D341Med (cell line): ENCODE results near the gene CTU2.

Source experiments
- DNase-seq: peaks from one replicate; pipeline ENCODE4 v3.0.0; 2012; ENCODE audit warnings: low spot score

The CTU2 gene

DNA sequence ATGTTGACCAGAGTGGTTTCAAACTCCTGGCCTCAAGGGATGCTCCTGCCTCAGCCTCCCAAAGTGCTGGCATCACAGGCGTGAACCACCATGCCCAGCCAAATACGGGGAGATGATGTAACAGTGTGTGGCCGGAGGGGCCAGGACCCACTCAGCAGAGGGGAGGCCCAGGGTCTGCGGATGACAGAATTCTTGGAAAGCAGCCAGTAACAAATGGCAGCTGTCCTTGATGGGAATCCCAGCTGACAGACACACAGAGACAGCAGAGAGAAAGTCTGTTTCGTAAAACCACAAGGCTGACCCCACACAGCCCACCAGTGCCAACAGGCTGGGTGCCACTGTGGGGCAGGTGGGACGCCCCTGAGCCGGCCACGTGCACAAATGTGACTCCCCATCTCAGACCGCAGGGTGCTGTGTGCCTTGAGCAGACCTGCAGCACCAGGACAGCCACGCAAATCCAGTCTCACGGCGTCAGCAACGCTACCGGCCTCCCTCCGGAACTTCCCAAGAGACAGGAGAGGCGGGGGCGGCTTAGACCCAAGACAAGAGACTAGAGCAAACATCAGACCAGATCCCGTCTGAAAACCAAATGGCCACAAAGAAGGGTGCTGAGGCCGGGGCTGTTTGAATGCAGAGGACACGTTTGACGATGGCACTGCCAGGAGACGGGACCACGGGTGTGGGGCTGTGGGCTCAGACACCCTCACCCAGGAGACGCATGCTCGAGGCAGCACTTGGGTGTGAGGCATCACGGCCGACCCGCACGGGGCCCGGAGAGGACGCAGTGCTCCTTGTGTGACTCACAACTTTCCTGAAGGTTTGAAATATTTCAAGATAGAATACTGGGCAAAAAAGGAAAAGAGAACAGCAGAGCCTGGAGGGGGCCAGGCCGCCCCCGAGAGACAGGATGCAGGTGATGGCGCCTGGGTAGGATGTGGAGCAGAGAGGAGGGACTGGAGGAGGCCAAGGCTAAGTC is 24.6 kb downstream of the CTU2 start:
- DNase-seq, result no peak

DNA sequence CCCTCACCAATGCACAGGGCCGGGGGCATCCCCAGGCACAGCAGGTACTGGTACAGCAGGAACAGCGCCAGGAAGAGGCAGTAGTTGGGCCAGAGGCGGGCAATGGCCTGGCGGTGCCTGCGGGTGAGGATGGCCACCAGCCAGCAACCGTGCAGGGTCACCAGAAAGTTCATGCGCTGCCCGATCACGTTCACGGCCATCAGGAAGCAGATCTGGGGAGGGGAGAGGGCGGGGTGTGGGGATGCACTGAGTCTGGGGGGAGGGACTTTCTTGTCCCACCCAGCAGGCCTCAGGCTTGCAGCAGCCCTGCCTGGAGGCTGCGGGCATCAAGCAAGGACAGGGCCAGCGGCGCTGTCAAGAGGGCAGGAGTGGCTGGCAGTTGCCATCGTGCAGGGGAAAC is 25.4 kb downstream of the CTU2 start:
- DNase-seq, result peak; percentile 87

DNA sequence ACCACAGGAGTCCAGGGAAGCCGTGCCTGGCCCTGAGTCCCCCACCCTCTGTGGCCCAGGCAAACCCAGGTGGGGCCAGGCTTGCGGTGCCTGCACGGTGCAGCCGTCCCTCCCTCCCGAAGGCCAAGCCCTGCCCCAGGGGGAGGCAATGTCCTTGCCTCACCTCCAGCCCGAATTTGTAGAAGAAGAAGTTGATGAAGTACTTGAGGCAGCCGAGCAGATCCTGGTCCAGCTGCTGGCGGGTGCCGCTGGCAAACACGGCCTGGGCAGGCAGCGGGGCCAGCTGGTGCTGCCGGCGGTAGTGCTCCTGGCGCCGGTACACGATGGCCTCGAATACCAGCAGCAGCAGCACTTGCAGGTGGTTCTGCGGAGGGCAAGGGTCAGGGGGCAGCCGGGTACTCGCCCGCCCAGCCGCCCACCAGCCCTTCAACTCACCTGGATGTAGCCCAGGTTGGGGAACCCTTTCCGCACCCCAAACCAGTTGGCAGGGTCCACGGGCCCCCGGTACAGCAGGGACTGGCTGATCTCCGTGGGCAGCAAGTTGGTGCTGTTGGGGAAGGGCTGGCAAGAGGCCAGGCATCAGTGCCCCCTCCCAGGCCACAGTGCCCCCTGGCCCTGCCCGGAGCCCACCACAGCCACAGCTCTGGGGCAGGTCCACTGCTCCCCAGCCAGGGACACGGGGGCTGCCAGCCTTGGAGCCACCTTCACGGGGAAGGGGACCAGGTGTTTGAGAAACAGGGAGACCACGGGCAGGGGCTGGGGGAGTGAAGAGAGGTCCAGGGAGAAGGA is 26.1 kb downstream of the CTU2 start:
- no peak for DNase-seq

DNA sequence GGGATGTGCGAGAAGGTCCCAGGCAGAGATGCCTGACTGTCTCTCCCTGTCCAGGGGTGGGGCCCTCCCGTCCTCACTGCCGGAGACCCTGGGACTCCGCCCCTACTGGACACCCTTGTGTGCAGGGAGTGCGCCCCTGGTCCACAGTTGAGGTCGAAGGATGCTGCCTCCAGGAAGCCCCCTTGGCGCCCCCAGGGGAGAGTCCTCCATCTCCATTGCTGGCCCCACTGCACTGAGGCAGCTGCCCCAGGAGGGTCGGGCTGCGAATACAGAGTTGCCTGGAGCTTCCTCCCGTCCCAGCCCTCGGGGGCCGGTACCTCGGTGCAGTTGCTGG is 26.6 kb downstream of the CTU2 start:
- no peak for DNase-seq

DNA sequence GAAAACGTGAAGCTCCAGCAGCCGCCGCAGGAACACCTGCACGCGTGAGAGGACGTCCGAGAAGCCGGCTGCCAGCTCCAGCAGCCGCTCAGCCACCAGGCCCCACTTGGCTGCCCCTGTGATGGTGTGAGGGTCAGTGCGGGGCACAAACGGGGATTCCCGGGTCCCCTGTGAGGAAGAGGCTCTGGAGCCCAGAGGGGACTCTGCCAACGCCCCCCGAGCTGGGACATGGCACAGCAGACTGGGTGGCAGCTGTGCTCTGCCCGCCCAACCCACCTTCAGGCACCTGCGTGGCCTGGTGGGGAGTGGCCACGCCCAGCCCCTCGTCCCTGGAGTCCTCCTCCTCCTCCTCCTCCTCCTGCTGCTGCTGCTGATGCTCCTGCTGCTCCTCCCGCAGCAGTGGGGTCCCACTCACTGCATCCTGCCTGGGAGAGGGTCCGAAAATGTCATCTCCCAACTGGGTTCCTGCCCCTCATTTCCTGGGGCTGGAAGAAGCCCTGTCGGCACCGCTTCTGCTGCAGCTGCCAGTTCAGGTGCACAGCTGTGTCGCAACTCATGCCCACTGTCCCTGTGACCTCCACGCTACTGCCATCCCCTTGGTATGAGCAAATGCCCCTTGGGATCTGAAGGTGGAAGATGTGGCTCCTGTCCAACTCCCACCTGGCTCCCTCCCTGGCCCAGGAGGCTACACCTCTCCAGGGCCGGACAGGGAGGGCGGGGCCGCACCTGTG is 27.5 kb downstream of the CTU2 start:
- no peak for DNase-seq

DNA sequence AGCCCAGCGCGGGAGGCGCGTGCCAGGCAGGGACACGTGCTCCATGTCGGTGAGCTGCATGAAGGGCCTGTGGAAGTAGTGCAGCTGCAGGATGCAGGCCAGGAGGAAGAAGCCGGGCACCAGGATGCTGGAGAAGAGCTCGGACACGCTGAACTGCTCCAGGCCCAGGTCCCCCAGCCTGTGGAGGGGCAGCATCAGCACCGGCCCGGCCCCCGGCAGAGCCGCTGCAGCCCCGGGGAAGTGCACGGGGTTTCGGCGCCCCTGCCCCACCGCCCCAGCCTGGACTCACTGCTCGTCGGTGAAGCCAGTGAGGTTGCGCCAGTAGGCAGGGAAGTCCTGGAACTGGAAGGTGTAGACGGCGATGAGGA is 28.0 kb downstream of the CTU2 start:
- no peak for DNase-seq

DNA sequence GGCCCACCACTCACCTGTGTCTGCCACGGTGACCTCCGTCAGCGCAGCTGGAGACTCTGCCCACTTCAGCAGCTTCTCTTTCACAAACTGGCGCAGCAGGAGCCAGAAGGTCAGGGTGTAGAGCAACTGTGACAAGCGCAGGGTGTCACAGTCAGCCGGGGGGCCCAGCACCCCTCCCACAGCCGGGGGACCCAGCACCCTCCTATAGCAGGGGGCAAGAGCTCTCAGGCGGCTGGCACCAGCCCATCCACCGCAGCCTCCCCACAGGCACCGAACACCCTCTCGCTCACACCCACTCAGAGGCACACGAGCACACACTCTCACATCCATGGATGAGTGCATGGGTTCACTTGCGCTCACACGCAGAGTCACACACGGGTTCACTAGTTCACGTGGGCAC is 28.8 kb downstream of the CTU2 start:
- DNase-seq, result no peak

DNA sequence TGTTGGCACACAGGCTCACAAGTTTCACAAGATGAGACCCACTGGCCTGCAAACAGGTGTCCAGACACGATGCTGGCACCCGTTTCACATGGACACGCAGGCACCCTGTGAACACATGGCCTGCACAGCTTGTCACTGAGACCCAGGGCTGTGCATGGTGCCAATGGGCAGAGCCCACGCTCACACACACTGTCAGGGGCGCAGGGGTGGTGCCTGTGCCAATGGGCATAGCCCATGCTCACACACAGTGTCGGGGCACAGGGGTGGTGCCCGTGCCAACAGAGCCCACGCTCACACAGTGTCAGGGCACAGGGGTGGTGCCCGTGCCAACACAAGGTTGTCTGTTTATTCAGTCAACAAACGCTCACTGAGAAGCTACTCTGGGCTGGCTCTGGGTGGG is 29.3 kb downstream of the CTU2 start:
- DNase-seq, result no peak

DNA sequence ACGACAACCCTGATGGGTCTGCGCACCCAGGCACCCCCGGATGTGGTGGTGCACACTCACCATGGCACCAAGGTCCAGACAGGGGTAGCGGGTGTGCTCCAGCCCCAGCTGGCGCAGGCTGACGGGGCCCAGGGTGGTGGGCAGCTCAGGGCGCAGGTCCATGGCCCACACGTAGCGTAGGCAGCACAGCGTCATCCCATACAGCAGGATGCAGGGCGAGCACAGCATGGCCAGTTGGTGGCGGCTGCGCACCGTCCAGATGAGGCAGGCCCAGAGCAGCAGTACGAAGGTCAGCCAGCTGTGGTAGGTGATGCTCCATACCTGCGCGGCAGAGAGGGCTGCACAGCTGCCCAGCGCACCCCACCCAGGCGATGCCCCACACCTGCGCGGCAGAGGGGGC is 29.8 kb downstream of the CTU2 start:
- DNase-seq, result no peak

DNA sequence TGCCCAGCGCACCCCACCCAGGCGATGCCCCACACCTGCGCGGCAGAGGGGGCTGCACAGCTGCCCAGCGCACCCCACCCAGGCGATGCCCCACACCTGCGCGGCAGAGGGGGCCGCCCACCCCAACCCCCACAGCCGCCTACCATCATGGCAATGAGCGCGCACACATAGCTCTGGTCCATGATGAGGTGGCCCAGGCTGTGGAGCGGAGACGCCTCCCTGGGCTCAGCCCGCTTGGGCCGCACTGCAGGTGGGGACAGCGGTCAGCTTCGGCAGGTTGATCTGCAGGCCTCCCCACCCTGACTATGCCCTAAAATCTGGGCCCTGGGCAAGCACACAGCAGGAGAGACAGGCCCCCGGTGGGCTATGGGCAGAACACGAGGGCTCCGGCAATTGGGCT is 30.2 kb downstream of the CTU2 start:
- no peak for DNase-seq

DNA sequence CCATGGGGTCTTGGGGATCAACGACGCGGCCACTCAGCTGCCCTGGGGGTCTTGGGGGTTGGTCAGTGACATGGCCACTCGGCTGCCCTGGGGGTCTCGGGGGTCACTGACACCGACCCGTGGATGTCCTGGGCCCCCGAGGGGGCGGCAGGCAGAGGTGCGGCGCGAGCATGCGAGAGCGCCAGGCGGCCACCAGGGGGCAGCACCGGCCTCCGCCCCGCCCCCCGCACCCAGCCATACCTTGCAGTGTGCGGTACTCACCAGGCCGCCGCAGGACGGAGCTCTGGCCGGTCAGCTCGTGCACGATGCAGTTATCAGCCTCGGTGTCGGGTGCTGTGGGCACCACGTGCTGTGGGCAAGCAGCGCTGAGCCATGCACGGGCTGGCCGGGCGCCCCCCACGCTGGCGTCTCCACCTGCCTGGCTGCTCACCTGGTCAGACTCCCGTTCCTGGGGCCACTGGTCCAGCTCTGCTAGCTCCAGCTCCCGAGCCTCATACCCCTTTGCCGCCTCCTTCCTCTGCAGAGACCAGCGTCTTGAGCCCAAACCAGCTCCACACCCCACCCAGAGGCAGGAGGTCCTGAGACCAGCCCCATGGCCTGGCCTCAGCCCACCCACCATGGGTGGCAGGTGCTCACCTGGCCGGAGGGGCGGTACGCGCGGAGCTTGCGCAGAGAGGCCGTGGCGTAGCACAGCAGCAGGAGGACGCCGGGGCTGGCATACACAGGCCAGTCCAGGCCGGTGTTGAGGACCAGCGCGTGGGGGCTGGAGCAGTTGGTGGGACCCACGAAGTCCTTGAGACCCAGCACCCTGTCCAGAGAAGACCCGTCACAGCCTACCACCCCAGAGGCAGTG is 31.2 kb downstream of the CTU2 start:
- DNase-seq, result peak; percentile 92

DNA sequence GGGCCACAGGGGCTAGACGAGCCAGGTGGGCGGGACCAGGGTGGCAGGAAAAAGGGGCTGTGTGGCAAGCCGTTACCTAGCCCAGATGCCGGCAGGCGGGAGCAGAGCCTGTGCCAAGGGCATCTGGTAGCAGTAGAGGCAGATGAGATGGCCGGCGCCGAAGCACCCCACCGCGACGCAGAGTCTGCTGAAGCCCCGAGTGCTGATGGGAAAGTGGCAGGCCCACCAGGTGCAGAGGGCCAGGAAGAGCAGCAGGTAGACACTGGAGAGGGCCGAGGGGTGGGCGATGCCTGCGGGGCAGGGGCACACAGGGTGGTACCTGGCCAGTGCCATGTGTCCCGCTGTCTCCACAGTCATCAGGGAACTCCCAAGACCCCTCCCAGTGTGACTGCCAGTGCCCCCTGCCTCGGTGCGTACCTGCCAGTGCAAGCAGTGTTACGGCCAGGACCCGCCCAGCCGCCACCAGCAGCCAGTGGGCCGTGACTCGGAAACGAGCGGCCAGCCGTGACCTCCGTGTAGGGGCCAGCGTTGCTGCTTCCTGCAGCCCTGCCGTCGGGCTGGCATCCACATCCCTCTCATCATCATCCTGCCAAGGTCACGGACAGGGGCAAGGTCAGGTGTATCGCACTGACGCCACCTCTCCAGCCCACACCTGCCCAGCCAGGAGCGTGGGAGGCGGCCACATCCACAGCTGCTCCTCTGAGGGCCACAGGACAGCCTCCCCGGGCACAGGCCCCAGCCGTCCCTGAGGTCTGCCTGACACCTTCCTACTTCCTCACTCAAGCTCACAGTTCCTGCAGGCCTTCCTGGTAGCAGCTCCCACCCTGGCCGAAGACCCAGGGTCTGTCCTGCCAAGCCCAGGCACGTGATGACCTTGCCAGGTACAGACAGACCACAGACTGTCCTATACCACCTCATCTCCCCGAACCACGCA is 32.1 kb downstream of the CTU2 start:
- no peak for DNase-seq

DNA sequence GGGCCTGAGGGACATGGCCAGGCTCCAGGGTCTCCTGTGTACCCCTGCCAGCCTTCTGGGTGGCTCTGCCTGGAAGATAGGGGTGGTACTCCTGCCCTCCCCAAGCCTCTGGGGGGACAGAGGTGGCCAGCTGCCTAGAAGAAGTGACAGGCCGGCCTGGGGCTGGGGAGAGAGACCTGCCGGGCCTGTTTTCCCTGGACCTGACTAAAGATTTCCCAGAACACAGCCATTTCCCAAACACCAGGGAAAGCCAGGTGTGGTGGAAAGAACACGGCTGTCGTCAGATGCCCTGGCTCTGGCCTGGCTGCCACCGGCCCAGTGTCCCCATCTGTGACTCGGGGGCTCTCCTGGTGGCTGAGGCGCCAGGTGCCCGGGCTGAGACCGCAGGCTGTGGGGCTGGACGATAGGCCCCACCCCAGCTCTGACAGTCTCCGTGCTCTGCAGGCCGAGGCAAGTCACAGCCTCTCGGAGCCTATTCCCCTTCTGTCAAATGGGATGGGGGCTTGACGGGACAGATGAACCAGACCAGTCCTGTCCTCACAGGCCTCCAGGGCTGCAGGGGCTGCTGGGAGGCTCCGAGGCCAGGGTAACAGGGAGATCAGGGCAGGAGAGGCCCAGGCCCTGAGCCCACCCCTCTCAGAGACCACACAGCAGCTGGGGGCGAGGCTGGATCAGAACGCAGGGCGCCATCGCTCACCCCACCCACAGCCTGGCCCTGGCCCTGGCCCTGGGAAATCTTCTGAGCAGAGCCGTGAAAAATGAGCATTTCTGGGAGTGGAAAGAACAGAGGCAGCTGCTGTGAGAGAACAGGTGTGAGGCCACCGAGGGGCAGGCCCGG is 33.1 kb downstream of the CTU2 start:
- no peak for DNase-seq

DNA sequence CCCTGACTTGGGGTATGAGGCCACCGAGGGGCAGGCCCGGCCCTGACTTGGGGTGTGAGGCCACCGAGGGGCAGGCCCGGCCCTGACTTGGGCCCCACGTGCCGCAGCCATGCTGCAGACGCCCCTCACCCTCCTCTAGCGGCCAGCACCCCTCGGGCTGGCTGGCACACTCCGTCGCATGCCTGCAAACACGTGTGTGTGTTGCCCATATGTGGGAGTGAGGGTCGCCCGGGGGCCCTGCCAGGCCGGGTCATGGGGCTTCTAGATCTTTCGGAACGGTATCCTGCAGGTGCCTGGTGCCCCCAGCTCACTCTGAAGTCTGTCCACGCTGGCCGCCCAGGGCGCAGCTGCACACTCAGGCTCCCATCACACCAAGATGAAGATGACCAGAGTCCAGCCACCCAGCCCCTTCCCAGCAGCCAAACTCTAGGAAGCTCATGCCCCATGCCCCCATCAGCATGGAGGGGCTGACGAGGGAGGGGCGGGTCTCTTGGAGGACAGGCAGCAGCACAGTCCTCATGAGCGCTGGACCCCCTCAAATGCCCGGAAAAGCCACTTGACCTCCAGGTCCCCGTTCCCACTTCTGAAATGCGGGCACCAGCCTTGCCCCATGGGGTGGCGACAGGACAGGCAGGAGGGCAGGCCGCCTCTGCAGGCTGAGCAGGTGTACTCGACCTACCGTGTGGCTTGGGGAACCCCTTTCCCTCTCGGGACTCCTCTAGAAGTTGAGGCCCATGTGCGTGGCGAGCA is 33.8 kb downstream of the CTU2 start:
- DNase-seq, result no peak

DNA sequence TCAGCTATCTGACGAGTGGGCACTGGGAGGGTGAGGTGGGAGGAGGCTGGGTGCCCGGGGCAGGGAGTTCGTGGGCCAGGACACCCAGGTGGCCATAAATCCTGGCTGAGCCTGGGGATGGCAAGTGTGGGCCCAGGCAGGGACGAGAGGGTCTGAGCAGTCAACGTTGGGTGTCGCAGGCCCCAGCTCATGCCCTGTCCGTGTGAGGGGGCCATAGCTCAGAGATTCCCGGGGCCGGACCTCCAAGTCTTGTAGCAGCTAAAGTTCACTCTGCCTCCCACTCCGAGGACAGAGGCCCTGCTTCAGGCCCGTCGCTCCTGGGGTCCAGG is 34.4 kb downstream of the CTU2 start:
- no peak for DNase-seq

DNA sequence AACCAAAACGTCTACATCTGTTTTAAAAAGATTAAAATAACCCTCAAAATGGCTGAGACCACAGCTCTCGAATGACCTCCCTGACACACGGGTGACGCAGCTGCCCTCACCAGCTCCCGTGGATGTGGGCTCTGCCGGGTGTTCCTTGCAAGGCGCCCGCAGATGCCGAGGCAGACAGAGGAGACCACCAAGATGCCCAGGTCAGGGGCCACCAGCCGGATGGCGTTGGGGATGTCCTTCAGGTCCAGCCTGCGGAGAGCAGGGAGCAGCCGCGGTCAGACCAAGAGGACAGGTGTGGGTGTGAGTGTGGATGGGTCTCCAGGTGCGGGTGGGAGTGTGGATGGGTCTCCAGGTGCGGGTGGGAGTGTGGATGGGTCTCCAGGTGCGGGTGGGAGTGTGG is 35.1 kb downstream of the CTU2 start:
- no peak for DNase-seq

DNA sequence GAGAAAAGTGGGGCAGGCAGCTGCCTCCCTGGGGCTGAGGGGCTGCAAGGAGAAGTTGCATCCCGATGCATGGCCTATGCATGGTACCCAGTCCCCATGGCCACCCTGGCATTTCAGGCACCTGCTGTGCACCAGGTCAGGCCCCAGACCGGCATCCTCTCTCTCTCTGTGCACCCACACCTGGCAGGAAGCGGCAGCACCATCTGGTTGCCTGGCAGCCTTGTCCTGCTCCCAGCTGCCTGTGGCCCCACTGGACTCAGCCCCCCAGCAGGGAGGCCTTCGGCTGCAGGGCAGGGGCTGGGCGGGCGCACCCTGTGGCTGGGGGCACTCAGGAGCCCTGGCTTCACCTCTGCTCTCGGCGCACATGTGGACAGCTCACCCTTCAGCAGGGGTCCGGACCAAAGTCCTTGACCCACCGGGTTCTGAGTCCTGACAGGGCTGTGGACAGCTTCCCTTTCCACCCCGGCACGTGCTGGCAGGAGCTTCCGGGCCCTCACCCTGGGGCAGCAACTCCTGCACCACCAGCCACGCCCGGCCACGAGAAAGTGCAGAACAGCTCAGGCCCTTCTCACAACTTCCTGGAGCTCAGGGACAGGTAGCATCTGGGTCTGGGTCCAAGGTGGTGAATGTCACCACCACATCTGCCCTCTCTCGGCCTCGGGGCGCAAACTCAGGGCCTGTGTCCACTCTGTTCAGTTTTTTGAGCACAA is 36.7 kb downstream of the CTU2 start:
- no peak for DNase-seq
